GM18508 (cell line): ENCODE data around the gene CFAP58.

Experiments
- ATAC-seq: cut with Tn5 transposase; IDR thresholded peaks from one replicate; pipeline ENCODE4 v1.9.1; 2021; ENCODE audit warnings: moderate number of reproducible peaks; ENCODE audit not compliant: insufficient read depth, unreplicated experiment

CFAP58 gene

GRCh38 chr10:104321226-104321625, 32.4 kb upstream of the CFAP58 start:
- no peak for ATAC-seq

- ATAC-seq, result no peak
Observed at GRCh38 chr10:104321725-104322415, 31.8 kb upstream of the CFAP58 start.

GRCh38 chr10:104322416-104322782, 31.2 kb upstream of the CFAP58 start:
- no peak for ATAC-seq

- no peak for ATAC-seq
Observed at GRCh38 chr10:104323085-104323484, 30.5 kb upstream of the CFAP58 start.

- ATAC-seq, result no peak
Observed at GRCh38 chr10:104323760-104324201, 29.9 kb upstream of the CFAP58 start.

- ATAC-seq, result no peak
Observed at GRCh38 chr10:104324221-104324686, 29.4 kb upstream of the CFAP58 start.

GRCh38 chr10:104324931-104325330, 28.7 kb upstream of the CFAP58 start:
- no peak for ATAC-seq

- ATAC-seq, result no peak
Observed at GRCh38 chr10:104325436-104326435, 27.9 kb upstream of the CFAP58 start.

GRCh38 chr10:104326991-104327610, 26.5 kb upstream of the CFAP58 start:
- no peak for ATAC-seq

GRCh38 chr10:104327745-104328645, 25.6 kb upstream of the CFAP58 start:
- no peak for ATAC-seq

GRCh38 chr10:104328646-104328895, 25.1 kb upstream of the CFAP58 start:
- no peak for ATAC-seq

- no peak for ATAC-seq
Observed at GRCh38 chr10:104328896-104329710, 24.5 kb upstream of the CFAP58 start.

- no peak for ATAC-seq
Observed at GRCh38 chr10:104329735-104330134, 23.9 kb upstream of the CFAP58 start.

GRCh38 chr10:104330168-104331110, 23.2 kb upstream of the CFAP58 start:
- ATAC-seq, result no peak

- ATAC-seq, result no peak
Observed at GRCh38 chr10:104331208-104331838, 22.3 kb upstream of the CFAP58 start.

GRCh38 chr10:104332243-104333031, 21.2 kb upstream of the CFAP58 start:
- ATAC-seq, result no peak
